H1 (cell line): Measurements from ENCODE around the gene KRT14. TPM values are rescaled to one million over a fixed set of nuclear protein-coding genes. Genes with fewer than 3 reads are reported as not detected.

Experiments used
- CTCF ChIA-PET: fragments of 300-600 bp; sonication (Branson Sonifier 250); formaldehyde crosslinking; loops from one replicate; lab custom pipeline; 2021; ENCODE audit not compliant: partially characterized antibody; lab: Charles Lee
- POLR2A ChIA-PET: fragments of 300-600 bp; sonication (Branson Sonifier 250); formaldehyde crosslinking; loops from one replicate; lab custom pipeline; 2021; ENCODE audit warnings: inconsistent platforms; ENCODE audit not compliant: partially characterized antibody; lab: Charles Lee
- DNase-seq, 2 experiments: peaks; one replicate each; pipeline versions ENCODE4 v3.0.0 to v3.0.0-alpha.2; 2010 to 2022; ENCODE audit warnings: low spot score in 2 of 2, low read depth in 1 of 2, mixed read lengths in 1 of 2
- FAIRE-seq: peaks from 2 replicates; lab custom pipeline; 2011; peaks lifted over from hg19 to GRCh38; lab: Jason Lieb, UNC
- H2AFZ ChIP-seq: 2 replicates; pipeline ENCODE4 v1.8.1; 2012; ENCODE audit warnings: low read length, inconsistent platforms
- H2AK5ac ChIP-seq: 2 replicates; pipeline ENCODE4 v1.6.1; 2013; ENCODE audit warnings: low read depth, low read length
- H2BK120ac ChIP-seq: replicated peaks from 2 replicates; pipeline ENCODE3; 2013; ENCODE audit warnings: low read depth, low read length, inconsistent platforms
- H2BK12ac ChIP-seq: 2 replicates; pipeline ENCODE4 v1.6.1; 2013; ENCODE audit warnings: low read depth, low read length
- H2BK15ac ChIP-seq: 2 replicates; pipeline ENCODE4 v1.6.1; 2013; ENCODE audit warnings: low read length
- H2BK20ac ChIP-seq: 2 replicates; pipeline ENCODE4 v1.6.1; 2013; ENCODE audit warnings: low read length
- H2BK5ac ChIP-seq: 2 replicates; pipeline ENCODE4 v1.6.1; 2013; ENCODE audit warnings: low read depth, low read length
- H3K14ac ChIP-seq: 2 replicates; pipeline ENCODE4 v1.6.1; 2013; ENCODE audit warnings: inconsistent platforms; ENCODE audit not compliant: insufficient read length
- H3K18ac ChIP-seq: 2 replicates; pipeline ENCODE4 v1.6.1; 2013; ENCODE audit warnings: low read length; ENCODE audit errors: extremely low read depth
- H3K23ac ChIP-seq: 2 replicates; pipeline ENCODE4 v1.6.1; 2013; ENCODE audit warnings: inconsistent platforms; ENCODE audit not compliant: insufficient read length
- H3K23me2 ChIP-seq: 2 replicates; pipeline ENCODE4 v1.6.1; 2013; ENCODE audit warnings: low read depth, low read length
- H3K27ac ChIP-seq: 2 replicates; pipeline ENCODE4 v1.6.1; 2011; ENCODE audit warnings: low read depth, low read length, inconsistent platforms
- H3K27me3 ChIP-seq, 4 experiments: replicated peaks in 1 of 4; 1 replicate in 1 of 4; 2 replicates in 3 of 4; pipeline versions ENCODE4 v1.6.1 to v1.8.1; 2011 to 2013; ENCODE audit warnings: low read length in 3 of 4, mild to moderate bottlenecking in 3 of 4, inconsistent platforms in 2 of 4, mixed read lengths in 2 of 4, moderate library complexity in 1 of 4; ENCODE audit not compliant: control insufficient read depth in 3 of 4, insufficient read depth in 3 of 4; ENCODE audit errors: extremely low read depth in 1 of 4
- H3K36me3 ChIP-seq, 4 experiments: 2 replicates each; pipeline versions ENCODE4 v1.6.1 to v1.8.1; 2011 to 2013; ENCODE audit warnings: mild to moderate bottlenecking in 4 of 4, low read length in 3 of 4, moderate library complexity in 2 of 4, control low read depth in 1 of 4, inconsistent platforms in 1 of 4; ENCODE audit not compliant: insufficient read depth in 4 of 4, control insufficient read depth in 2 of 4
- H3K4ac ChIP-seq: replicated peaks from 2 replicates; pipeline ENCODE3; 2013; ENCODE audit warnings: low read length, low read depth, mixed read lengths, inconsistent platforms; ENCODE audit not compliant: insufficient read length
- H3K4me1 ChIP-seq, 4 experiments: replicated peaks in 1 of 4; 1 replicate in 1 of 4; 2 replicates in 3 of 4; pipeline versions ENCODE4 v1.6.1 to v1.8.1; 2011 to 2013; ENCODE audit warnings: low read length in 3 of 4, inconsistent platforms in 2 of 4, mixed read lengths in 1 of 4; ENCODE audit not compliant: insufficient read depth in 4 of 4, control insufficient read depth in 3 of 4
- H3K4me2 ChIP-seq, 2 experiments: 2 replicates each; pipeline versions ENCODE4 v1.6.1 to v1.8.1; 2011 to 2013; ENCODE audit warnings: low read depth in 2 of 2, low read length in 2 of 2, control low read depth in 1 of 2, inconsistent platforms in 1 of 2, mild to moderate bottlenecking in 1 of 2; ENCODE audit not compliant: insufficient read depth in 1 of 2
- H3K4me3 ChIP-seq, 4 experiments: fragments of 200-600, 300-600 bp in 1 of 4; sonication (generic), shearing (Covaris generic), sonication (Bioruptor Twin) in 1 of 4; 2 replicates each; pipeline versions ENCODE4 v1.5.1 to v1.8.1; 2011 to 2016; ENCODE audit warnings: low read length in 4 of 4, low read depth in 3 of 4, control low read depth in 2 of 4, inconsistent platforms in 2 of 4, mild to moderate bottlenecking in 2 of 4, mixed read lengths in 1 of 4, moderate library complexity in 1 of 4; ENCODE audit not compliant: insufficient read depth in 2 of 4; ENCODE audit errors: extremely low read depth in 1 of 4
- H3K56ac ChIP-seq: replicated peaks from 2 replicates; pipeline ENCODE3; 2013; ENCODE audit warnings: low read depth, mild to moderate bottlenecking, mixed read lengths, low read length, inconsistent platforms; ENCODE audit not compliant: insufficient read length
- H3K79me1 ChIP-seq: 2 replicates; pipeline ENCODE4 v1.6.1; 2013; ENCODE audit warnings: low read depth, low read length, control low read depth
- H3K79me2 ChIP-seq, 2 experiments: 2 replicates each; pipeline versions ENCODE4 v1.6.1 to v1.8.1; 2012 to 2013; ENCODE audit warnings: low read length in 2 of 2, mild to moderate bottlenecking in 2 of 2, inconsistent platforms in 1 of 2; ENCODE audit not compliant: insufficient read depth in 2 of 2, control insufficient read depth in 1 of 2
- H3K9ac ChIP-seq, 4 experiments: replicated peaks in 1 of 4; 1 replicate in 1 of 4; 2 replicates in 3 of 4; pipeline versions ENCODE4 v1.6.1 to v1.8.1; 2011 to 2013; ENCODE audit warnings: low read depth in 3 of 4, low read length in 3 of 4, control low read depth in 2 of 4, mild to moderate bottlenecking in 2 of 4, moderate library complexity in 2 of 4, inconsistent platforms in 1 of 4; ENCODE audit errors: extremely low read depth in 1 of 4
- H3K9me3 ChIP-seq, 2 experiments: 2 replicates each; pipeline versions ENCODE4 v1.6.1 to v1.8.1; 2012 to 2013; ENCODE audit warnings: mild to moderate bottlenecking in 2 of 2, moderate library complexity in 2 of 2, control low read depth in 1 of 2, inconsistent platforms in 1 of 2, low read depth in 1 of 2, low read length in 1 of 2, mixed read lengths in 1 of 2; ENCODE audit not compliant: insufficient read depth in 2 of 2
- H4K20me1 ChIP-seq, 2 experiments: replicated peaks in 1 of 2; 2 replicates each; pipeline versions ENCODE3 to v1.8.1; 2011 to 2013; ENCODE audit warnings: inconsistent platforms in 2 of 2, low read length in 2 of 2, mild to moderate bottlenecking in 1 of 2; ENCODE audit not compliant: insufficient read depth in 2 of 2, control insufficient read depth in 1 of 2
- H4K5ac ChIP-seq: 2 replicates; pipeline ENCODE4 v1.6.1; 2013; ENCODE audit warnings: low read length, low read depth, mixed read lengths, inconsistent platforms; ENCODE audit not compliant: insufficient read length
- H4K8ac ChIP-seq: 2 replicates; pipeline ENCODE4 v1.8.0; 2013; ENCODE audit warnings: mild to moderate bottlenecking, moderate library complexity, low read length, inconsistent platforms; ENCODE audit not compliant: insufficient read depth; ENCODE audit errors: extremely low read depth
- H4K91ac ChIP-seq: replicated peaks from 2 replicates; pipeline ENCODE3; 2013; ENCODE audit warnings: low read length, mixed read lengths, inconsistent platforms; ENCODE audit not compliant: insufficient read length
- CBX5 ChIP-seq: fragments of 300-800, 300-1000 bp; sonication (generic); IDR thresholded peaks from 2 replicates; pipeline ENCODE4 v1.7.1; 2016; ENCODE audit warnings: antibody characterized with exemption, low read length, low read depth
- CEBPB ChIP-seq: IDR thresholded peaks from 2 replicates; pipeline ENCODE4 v1.6.1; 2012; ENCODE audit warnings: low read depth, low read length
- SRF ChIP-seq: IDR thresholded peaks from 2 replicates; pipeline ENCODE4 v1.6.1; 2011; ENCODE audit warnings: mild to moderate bottlenecking, low read depth, low read length, moderate library complexity
- polyA plus RNA-seq, 7 experiments: library from polyadenylated mRNA; depleted of rRNA in 3 of 7; stranded (reverse) in 5 of 7; unstranded in 2 of 7; fragments of >200 nt in 5 of 7; fragments of 200-250 nt in 2 of 7; gene quantifications; 1 replicate in 5 of 7; 2 replicates in 1 of 7; 4 replicates in 1 of 7; pipeline versions ENCODE4 v1.2.1 to v1.2.3, GENCODE V29; 2011 to 2013; ENCODE audit warnings: missing spikeins in 2 of 7, mixed read lengths in 2 of 7
- total RNA-seq: library from RNA; stranded (reverse); fragmentation: NEBNext Ultra II Directional; extraction: Animal tissue kit (Norgen Biotek cat#: 25700); gene quantifications from 2 replicates; pipeline ENCODE4 v1.2.1, GENCODE V29; 2021

Gene KRT14
- total and polyA plus RNA-seq, 2 of the 8 experiments (the other 6 are each of a cell fraction or from before 2014, with no cell fraction given): 0.35 TPM; not detected in 1

DNA sequence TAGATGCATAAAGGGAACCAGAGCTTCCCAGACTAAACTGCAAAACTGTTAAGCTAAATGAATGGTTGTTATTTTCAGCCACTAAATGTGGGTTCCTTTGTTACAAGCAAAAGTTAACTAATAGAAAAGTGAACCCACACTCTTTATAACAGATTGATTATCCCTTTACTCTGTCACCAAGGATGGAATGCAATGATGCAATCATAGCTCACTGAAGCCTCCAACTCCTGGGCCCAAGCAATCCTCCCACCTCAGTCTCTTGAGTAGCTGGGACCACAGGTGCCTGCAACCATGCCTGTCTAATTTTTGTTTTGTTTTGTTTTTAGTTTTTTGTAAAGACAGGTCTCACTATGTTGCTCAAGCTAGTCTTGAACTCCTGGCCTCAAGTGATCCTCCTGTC, 21.4 kb downstream of the KRT14 start:
- no peak overlapping the region for H3K9ac ChIP-seq
- H3K23ac ChIP-seq: no peak overlapping the region
- H3K27me3 ChIP-seq: no peaks in the 10 kb centered on the region
- TF ChIP-seq CEBPB: peak; percentile 35; the same call in 1 of the 2 replicates
- TF ChIP-seq CBX5: no peak
- TF ChIP-seq SRF: no peak
- H2BK120ac ChIP-seq: no peak overlapping the region
- no peak for FAIRE-seq
- no peak overlapping the region for H2AFZ ChIP-seq
- H4K20me1 ChIP-seq: no peaks in the 10 kb centered on the region
- no peak overlapping the region for H2BK12ac ChIP-seq
- no peak for DNase-seq
- H3K36me3 ChIP-seq: no peaks in the 10 kb centered on the region
- H3K4me3 ChIP-seq: no peak overlapping the region
- H4K8ac ChIP-seq: no peak overlapping the region
- H4K5ac ChIP-seq: no peak overlapping the region
- H3K79me2 ChIP-seq: no peaks in the 10 kb centered on the region
- H2BK20ac ChIP-seq: no peak overlapping the region
- no peak overlapping the region for H3K4ac ChIP-seq
- H3K14ac ChIP-seq: no peak overlapping the region
- no peaks in the 10 kb centered on the region for H3K79me1 ChIP-seq
- no peak overlapping the region for H2BK15ac ChIP-seq
- H3K4me2 ChIP-seq: no peak overlapping the region
- H3K18ac ChIP-seq: no peak overlapping the region
- no peak overlapping the region for H2BK5ac ChIP-seq
- no peak overlapping the region for H4K91ac ChIP-seq
- peaks cover 3% of the 10 kb centered on the region; the same call in 1 of the 2 replicates for H3K23me2 ChIP-seq
- no peak overlapping the region for H2AK5ac ChIP-seq
- H3K56ac ChIP-seq: no peak overlapping the region
- no peaks in the 10 kb centered on the region for H3K4me1 ChIP-seq
- CTCF ChIA-PET: interaction anchor here (1.0 to 12.7 kb wide), 10 partner anchors 13 to 709 kb away, joined by 3 to 129 read pairs (median 6); no protein-coding TSS in a partner anchor
- no peaks in the 10 kb centered on the region for H3K9me3 ChIP-seq
- POLR2A ChIA-PET: interaction anchor here (1.0 to 1.4 kb wide), 2 partner anchors 11 to 124 kb away, joined by 4 to 7 read pairs; partner anchors contain the start of gene EIF1
- H3K27ac ChIP-seq: no peak overlapping the region
